HEK293 (cell line): ENCODE data around the gene NFKB1.

Source experiments
- CTCF ChIA-PET: fragments of 350-600 bp; formaldehyde crosslinking; extraction: SDS; loops from one replicate; lab custom pipeline; 2021; ENCODE audit warnings: antibody characterized with exemption; lab: Yijun Ruan, JAX
- POLR2A ChIA-PET: fragments of 300-600 bp; formaldehyde crosslinking; extraction: SDS; loops from one replicate; lab custom pipeline; 2020; ENCODE audit warnings: antibody characterized with exemption, inconsistent platforms; lab: Yijun Ruan, JAX
- H3K27ac ChIP-seq: fragments of 200-500 bp; sonication (Bioruptor generic); 2 replicates; pipeline ENCODE4 v1.5.1; 2014; ENCODE audit warnings: low read depth, low read length, control low read depth, inconsistent platforms; ENCODE audit errors: extremely low read depth
- H3K36me3 ChIP-seq, 2 experiments: fragments of 200-500 bp in 1 of 2; sonication (Bioruptor generic) in 1 of 2; 1 replicate in 1 of 2; 2 replicates in 1 of 2; pipeline ENCODE4 v1.5.1; 2014 to 2017; ENCODE audit warnings: inconsistent platforms in 2 of 2, low read length in 2 of 2; ENCODE audit not compliant: control insufficient read depth in 2 of 2, insufficient read depth in 1 of 2
- H3K4me1 ChIP-seq: fragments of 200-500 bp; sonication (Bioruptor generic); 2 replicates; pipeline ENCODE4 v1.5.1; 2014; ENCODE audit warnings: mild to moderate bottlenecking, low read length, inconsistent platforms; ENCODE audit not compliant: control insufficient read depth, insufficient read depth
- H3K4me3 ChIP-seq: 2 replicates; pipeline ENCODE4 v1.5.1; 2011; ENCODE audit warnings: low read depth, mild to moderate bottlenecking, control low read depth, low read length, moderate library complexity
- H3K9me3 ChIP-seq: fragments of 200-500 bp; sonication (Bioruptor generic); 2 replicates; pipeline ENCODE4 v1.5.1; 2014; ENCODE audit warnings: low read depth, low read length, inconsistent platforms; ENCODE audit not compliant: control insufficient read depth, insufficient read depth
- GLI4 ChIP-seq: fragments of 450-650 bp; formaldehyde crosslinking; IDR thresholded peaks from 2 replicates; pipeline ENCODE4 v1.5.1; 2016; ENCODE audit warnings: missing biosample characterization, missing genetic modification characterization
- GLIS2 ChIP-seq: fragments of 450-650 bp; formaldehyde crosslinking; IDR thresholded peaks from 2 replicates; pipeline ENCODE4 v1.5.1; 2016; ENCODE audit warnings: missing biosample characterization, missing genetic modification characterization
- MYNN ChIP-seq: fragments of 450-650 bp; formaldehyde crosslinking; IDR thresholded peaks from 2 replicates; pipeline ENCODE4 v1.5.1; 2016; ENCODE audit warnings: missing biosample characterization, missing genetic modification characterization, borderline replicate concordance
- SCRT1 ChIP-seq: fragments of 450-650 bp; formaldehyde crosslinking; IDR thresholded peaks from 2 replicates; pipeline ENCODE4 v1.5.1; 2016; ENCODE audit warnings: missing biosample characterization, missing genetic modification characterization, borderline replicate concordance
- SCRT2 ChIP-seq: fragments of 450-650 bp; formaldehyde crosslinking; IDR thresholded peaks from 2 replicates; pipeline ENCODE4 v1.5.1; 2016; ENCODE audit warnings: missing biosample characterization, missing genetic modification characterization
- TCF7L2 ChIP-seq: IDR thresholded peaks from 2 replicates; pipeline ENCODE4 v1.6.1; 2011; ENCODE audit warnings: low read depth, mild to moderate bottlenecking, inconsistent platforms, low read length, moderate library complexity, borderline replicate concordance
- WT1 ChIP-seq: fragments of 450-650 bp; formaldehyde crosslinking; IDR thresholded peaks from 2 replicates; pipeline ENCODE4 v1.5.1; 2016; ENCODE audit warnings: missing biosample characterization, missing genetic modification characterization
- ZFP3 ChIP-seq: fragments of 450-650 bp; formaldehyde crosslinking; IDR thresholded peaks from 2 replicates; pipeline ENCODE4 v1.5.1; 2016; ENCODE audit warnings: low read depth, missing biosample characterization, missing genetic modification characterization
- ZFP41 ChIP-seq: fragments of 450-650 bp; formaldehyde crosslinking; IDR thresholded peaks from 2 replicates; pipeline ENCODE4 v1.5.1; 2016; ENCODE audit warnings: missing biosample characterization, missing genetic modification characterization, borderline replicate concordance
- ZNF138 ChIP-seq: fragments of 450-650 bp; formaldehyde crosslinking; IDR thresholded peaks from 2 replicates; pipeline ENCODE4 v1.5.1; 2016; ENCODE audit warnings: missing biosample characterization, missing genetic modification characterization, borderline replicate concordance
- ZNF19 ChIP-seq: fragments of 450-650 bp; formaldehyde crosslinking; IDR thresholded peaks from 2 replicates; pipeline ENCODE4; 2016; ENCODE audit warnings: missing biosample characterization, missing genetic modification characterization, low read depth
- ZNF302 ChIP-seq: fragments of 450-650 bp; formaldehyde crosslinking; IDR thresholded peaks from 2 replicates; pipeline ENCODE4 v1.5.1; 2016; ENCODE audit warnings: missing biosample characterization, missing genetic modification characterization, low read depth
- ZNF324 ChIP-seq: fragments of 450-650 bp; formaldehyde crosslinking; IDR thresholded peaks from 2 replicates; pipeline ENCODE4 v1.5.1; 2016; ENCODE audit warnings: missing biosample characterization, missing genetic modification characterization
- ZNF354C ChIP-seq: fragments of 450-650 bp; formaldehyde crosslinking; IDR thresholded peaks from 2 replicates; pipeline ENCODE4 v1.5.1; 2016; ENCODE audit warnings: missing biosample characterization, missing genetic modification characterization, low read depth, borderline replicate concordance
- ZNF394 ChIP-seq: fragments of 450-650 bp; formaldehyde crosslinking; IDR thresholded peaks from 2 replicates; pipeline ENCODE4 v1.5.1; 2016; ENCODE audit warnings: missing biosample characterization, missing genetic modification characterization, mild to moderate bottlenecking, moderate library complexity, borderline replicate concordance
- ZNF529 ChIP-seq: fragments of 450-650 bp; formaldehyde crosslinking; IDR thresholded peaks from 2 replicates; pipeline ENCODE4 v1.5.1; 2017; ENCODE audit warnings: missing genetic modification characterization, missing biosample characterization; ENCODE audit not compliant: insufficient replicate concordance
- ZNF548 ChIP-seq: fragments of 450-650 bp; formaldehyde crosslinking; IDR thresholded peaks from 2 replicates; pipeline ENCODE4 v1.5.1; 2016; ENCODE audit warnings: missing biosample characterization, missing genetic modification characterization
- ZNF561 ChIP-seq: fragments of 450-650 bp; IDR thresholded peaks from 2 replicates; pipeline ENCODE4 v1.5.1; 2018; ENCODE audit warnings: missing biosample characterization, missing genetic modification characterization, borderline replicate concordance
- ZNF626 ChIP-seq: fragments of 450-650 bp; sonication (Bioruptor Pico); formaldehyde crosslinking; IDR thresholded peaks from 2 replicates; pipeline ENCODE4 v1.5.1; 2018; ENCODE audit warnings: missing biosample characterization, missing genetic modification characterization, inconsistent platforms
- ZNF660 ChIP-seq: fragments of 450-650 bp; IDR thresholded peaks from 2 replicates; pipeline ENCODE4 v1.5.1; 2018; ENCODE audit warnings: missing biosample characterization, mild to moderate bottlenecking, missing genetic modification characterization
- ZNF707 ChIP-seq: fragments of 450-650 bp; formaldehyde crosslinking; IDR thresholded peaks from 2 replicates; pipeline ENCODE4 v1.5.1; 2016; ENCODE audit warnings: missing biosample characterization, missing genetic modification characterization
- ZNF837 ChIP-seq: fragments of 450-650 bp; formaldehyde crosslinking; IDR thresholded peaks from 2 replicates; pipeline ENCODE4 v1.5.1; 2016; ENCODE audit warnings: missing biosample characterization, missing genetic modification characterization
- TF ChIP-seq, protein P1 (sequence below): fragments of 450-650 bp; formaldehyde crosslinking; IDR thresholded peaks from 2 replicates; pipeline ENCODE4 v1.5.1; 2016; ENCODE audit warnings: missing biosample characterization, missing genetic modification characterization
- TF ChIP-seq, protein P2 (sequence below): fragments of 450-650 bp; formaldehyde crosslinking; IDR thresholded peaks from 2 replicates; pipeline ENCODE4 v1.5.1; 2016; ENCODE audit warnings: missing biosample characterization, missing genetic modification characterization
- TF ChIP-seq, protein P3 (sequence below): fragments of 450-650 bp; formaldehyde crosslinking; IDR thresholded peaks from 2 replicates; pipeline ENCODE4 v1.5.1; 2016; ENCODE audit warnings: missing biosample characterization, missing genetic modification characterization
- TF ChIP-seq, protein P4 (sequence below): fragments of 450-650 bp; formaldehyde crosslinking; IDR thresholded peaks from 2 replicates; pipeline ENCODE4 v1.5.1; 2017; ENCODE audit warnings: missing biosample characterization, mild to moderate bottlenecking, missing genetic modification characterization, moderate library complexity
- TF ChIP-seq, protein P5 (sequence below): fragments of 450-650 bp; IDR thresholded peaks from 2 replicates; pipeline ENCODE4 v1.5.1; 2018; ENCODE audit warnings: missing biosample characterization, mild to moderate bottlenecking, missing genetic modification characterization
- TF ChIP-seq, protein P6 (sequence below): fragments of 450-650 bp; formaldehyde crosslinking; optimal IDR thresholded peaks from 2 replicates; pipeline ENCODE3; 2016; ENCODE audit warnings: missing biosample characterization, mild to moderate bottlenecking, missing genetic modification characterization

Gene NFKB1

DNA sequence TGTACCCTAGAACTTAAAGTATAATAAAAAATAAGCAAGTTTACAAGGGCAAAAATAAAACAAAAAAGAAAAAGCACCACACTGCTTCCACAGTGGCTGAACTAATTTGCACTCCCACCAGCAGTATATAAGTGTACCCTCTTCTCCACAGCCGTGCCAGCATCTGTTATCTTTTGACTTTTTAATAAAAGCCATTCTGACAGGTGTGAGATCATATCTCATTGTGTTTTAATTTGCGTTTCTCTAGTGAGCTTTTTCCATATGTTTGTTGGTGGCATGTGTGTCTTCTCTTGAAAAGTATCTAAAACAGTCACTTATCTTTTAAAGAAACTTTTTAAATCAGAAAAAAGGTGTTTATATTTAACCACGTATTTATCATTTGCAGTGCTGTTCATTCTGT, 71.3 kb downstream of the NFKB1 start:
- Histone ChIP-seq H3K36me3 (no peaks in the 10 kb centered on the region), H3K4me3 (no peak overlapping the region), H3K9me3 (no peaks in the 10 kb centered on the region), H3K4me1 (no peaks in the 10 kb centered on the region)
- CTCF ChIA-PET, result no interaction called here
- TF ChIP-seq SCRT2 (tag by site-specific recombination) (no peak), ZNF394 (no peak), ZNF548 (no peak), WT1 (tag by site-specific recombination) (no peak), SCRT1 (tag by site-specific recombination) (no peak), ZFP3 (tag by site-specific recombination) (no peak), MYNN (no peak), TCF7L2 (no peak), ZNF138 (tag by site-specific recombination) (no peak), ZNF837 (tag by site-specific recombination) (no peak), ZNF626 (tag by site-specific recombination) (no peak), ZNF354C (no peak), GLIS2 (tag by site-specific recombination) (no peak), GLI4 (tag by site-specific recombination) (no peak)
- TF ChIP-seq, protein P1, sequence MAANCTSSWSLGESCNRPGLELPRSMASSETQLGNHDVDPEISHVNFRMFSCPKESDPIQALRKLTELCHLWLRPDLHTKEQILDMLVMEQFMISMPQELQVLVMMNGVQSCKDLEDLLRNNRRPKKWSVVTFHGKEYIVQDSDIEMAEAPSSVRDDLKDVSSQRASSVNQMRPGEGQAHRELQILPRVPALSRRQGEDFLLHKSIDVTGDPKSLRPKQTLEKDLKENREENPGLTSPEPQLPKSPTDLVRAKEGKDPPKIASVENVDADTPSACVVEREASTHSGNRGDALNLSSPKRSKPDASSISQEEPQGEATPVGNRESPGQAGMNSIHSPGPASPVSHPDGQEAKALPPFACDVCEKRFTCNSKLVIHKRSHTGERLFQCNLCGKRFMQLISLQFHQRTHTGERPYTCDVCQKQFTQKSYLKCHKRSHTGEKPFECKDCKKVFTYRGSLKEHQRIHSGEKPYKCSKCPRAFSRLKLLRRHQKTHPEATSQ (tag by site-specific recombination), result no peak
- TF ChIP-seq, protein P2, sequence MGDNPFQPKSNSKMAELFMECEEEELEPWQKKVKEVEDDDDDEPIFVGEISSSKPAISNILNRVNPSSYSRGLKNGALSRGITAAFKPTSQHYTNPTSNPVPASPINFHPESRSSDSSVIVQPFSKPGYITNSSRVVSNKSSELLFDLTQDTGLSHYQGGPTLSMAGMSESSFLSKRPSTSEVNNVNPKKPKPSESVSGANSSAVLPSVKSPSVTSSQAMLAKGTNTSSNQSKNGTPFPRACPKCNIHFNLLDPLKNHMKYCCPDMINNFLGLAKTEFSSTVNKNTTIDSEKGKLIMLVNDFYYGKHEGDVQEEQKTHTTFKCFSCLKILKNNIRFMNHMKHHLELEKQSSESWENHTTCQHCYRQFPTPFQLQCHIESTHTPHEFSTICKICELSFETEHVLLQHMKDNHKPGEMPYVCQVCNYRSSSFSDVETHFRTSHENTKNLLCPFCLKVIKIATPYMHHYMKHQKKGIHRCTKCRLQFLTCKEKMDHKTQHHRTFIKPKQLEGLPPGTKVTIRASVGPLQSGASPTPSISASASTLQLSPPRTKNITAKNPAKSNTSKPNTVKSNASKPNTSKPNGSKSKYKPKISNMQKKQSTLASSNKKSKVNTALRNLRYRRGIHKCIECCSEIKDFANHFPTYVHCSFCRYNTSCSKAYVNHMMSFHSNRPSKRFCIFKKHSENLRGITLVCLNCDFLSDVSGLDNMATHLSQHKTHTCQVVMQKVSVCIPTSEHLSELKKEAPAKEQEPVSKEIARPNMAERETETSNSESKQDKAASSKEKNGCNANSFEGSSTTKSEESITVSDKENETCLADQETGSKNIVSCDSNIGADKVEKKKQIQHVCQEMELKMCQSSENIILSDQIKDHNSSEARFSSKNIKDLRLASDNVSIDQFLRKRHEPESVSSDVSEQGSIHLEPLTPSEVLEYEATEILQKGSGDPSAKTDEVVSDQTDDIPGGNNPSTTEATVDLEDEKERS (tag by site-specific recombination), result no peak
- TF ChIP-seq, protein P3, sequence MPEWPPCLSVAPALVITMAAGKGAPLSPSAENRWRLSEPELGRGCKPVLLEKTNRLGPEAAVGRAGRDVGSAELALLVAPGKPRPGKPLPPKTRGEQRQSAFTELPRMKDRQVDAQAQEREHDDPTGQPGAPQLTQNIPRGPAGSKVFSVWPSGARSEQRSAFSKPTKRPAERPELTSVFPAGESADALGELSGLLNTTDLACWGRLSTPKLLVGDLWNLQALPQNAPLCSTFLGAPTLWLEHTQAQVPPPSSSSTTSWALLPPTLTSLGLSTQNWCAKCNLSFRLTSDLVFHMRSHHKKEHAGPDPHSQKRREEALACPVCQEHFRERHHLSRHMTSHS (tag by site-specific recombination), result no peak
- TF ChIP-seq, protein P4, sequence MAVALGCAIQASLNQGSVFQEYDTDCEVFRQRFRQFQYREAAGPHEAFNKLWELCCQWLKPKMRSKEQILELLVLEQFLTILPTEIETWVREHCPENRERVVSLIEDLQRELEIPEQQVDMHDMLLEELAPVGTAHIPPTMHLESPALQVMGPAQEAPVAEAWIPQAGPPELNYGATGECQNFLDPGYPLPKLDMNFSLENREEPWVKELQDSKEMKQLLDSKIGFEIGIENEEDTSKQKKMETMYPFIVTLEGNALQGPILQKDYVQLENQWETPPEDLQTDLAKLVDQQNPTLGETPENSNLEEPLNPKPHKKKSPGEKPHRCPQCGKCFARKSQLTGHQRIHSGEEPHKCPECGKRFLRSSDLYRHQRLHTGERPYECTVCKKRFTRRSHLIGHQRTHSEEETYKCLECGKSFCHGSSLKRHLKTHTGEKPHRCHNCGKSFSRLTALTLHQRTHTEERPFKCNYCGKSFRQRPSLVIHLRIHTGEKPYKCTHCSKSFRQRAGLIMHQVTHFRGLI (tag by site-specific recombination), result no peak
- TF ChIP-seq, all 188 proteins: peak for 0
- no peak overlapping the region for H3K27ac ChIP-seq
- POLR2A ChIA-PET, result no interaction called here

DNA sequence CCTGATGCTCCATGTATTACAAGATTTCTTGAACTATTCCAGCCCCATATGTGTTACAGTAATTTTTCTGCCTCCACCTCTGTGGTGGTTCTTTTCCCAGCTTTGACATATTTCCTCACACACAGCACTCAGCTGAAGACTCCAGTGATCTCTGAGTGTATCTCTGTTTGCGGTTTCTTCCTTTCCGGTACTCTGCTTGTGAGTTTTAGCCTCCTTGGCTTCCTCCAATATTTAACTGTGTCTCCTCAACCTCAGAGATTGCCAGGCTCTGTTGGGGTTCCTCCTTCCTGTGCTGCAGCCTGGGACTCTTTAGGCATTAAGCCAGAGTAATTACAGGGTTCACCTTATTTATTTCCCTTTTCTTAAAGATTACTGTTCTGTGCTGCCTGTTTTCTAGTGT, 73.2 kb downstream of the NFKB1 start:
- Histone ChIP-seq H3K36me3 (peaks cover 0 to 6% of the 10 kb centered on the region in 2 experiments; a peak in 1 of 3 replicates), H3K4me1 (no peaks in the 10 kb centered on the region), H3K27ac (no peak overlapping the region), H3K4me3 (no peak overlapping the region), H3K9me3 (no peaks in the 10 kb centered on the region)
- POLR2A ChIA-PET, result no interaction called here
- CTCF ChIA-PET, result interaction anchor here (0.6 kb wide), 1 partner anchor 122 kb away, joined by 5 read pairs; no protein-coding TSS in a partner anchor
- TF ChIP-seq ZNF707 (tag by site-specific recombination) (no peak), ZNF324 (no peak), ZNF19 (tag by site-specific recombination) (no peak), ZNF302 (no peak), ZNF660 (tag by site-specific recombination) (no peak), ZFP41 (no peak), ZNF561 (no peak), ZNF529 (tag by site-specific recombination) (no peak)
- TF ChIP-seq, protein P5, sequence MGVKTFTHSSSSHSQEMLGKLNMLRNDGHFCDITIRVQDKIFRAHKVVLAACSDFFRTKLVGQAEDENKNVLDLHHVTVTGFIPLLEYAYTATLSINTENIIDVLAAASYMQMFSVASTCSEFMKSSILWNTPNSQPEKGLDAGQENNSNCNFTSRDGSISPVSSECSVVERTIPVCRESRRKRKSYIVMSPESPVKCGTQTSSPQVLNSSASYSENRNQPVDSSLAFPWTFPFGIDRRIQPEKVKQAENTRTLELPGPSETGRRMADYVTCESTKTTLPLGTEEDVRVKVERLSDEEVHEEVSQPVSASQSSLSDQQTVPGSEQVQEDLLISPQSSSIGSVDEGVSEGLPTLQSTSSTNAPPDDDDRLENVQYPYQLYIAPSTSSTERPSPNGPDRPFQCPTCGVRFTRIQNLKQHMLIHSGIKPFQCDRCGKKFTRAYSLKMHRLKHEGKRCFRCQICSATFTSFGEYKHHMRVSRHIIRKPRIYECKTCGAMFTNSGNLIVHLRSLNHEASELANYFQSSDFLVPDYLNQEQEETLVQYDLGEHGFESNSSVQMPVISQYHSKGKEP (tag by site-specific recombination), result no peak
- TF ChIP-seq, protein P6, sequence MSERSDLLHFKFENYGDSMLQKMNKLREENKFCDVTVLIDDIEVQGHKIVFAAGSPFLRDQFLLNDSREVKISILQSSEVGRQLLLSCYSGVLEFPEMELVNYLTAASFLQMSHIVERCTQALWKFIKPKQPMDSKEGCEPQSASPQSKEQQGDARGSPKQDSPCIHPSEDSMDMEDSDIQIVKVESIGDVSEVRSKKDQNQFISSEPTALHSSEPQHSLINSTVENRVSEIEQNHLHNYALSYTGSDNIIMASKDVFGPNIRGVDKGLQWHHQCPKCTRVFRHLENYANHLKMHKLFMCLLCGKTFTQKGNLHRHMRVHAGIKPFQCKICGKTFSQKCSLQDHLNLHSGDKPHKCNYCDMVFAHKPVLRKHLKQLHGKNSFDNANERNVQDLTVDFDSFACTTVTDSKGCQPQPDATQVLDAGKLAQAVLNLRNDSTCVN (tag by site-specific recombination), result no peak
